ENCODE data around the gene C1orf105.

C1orf105 gene

DNA sequence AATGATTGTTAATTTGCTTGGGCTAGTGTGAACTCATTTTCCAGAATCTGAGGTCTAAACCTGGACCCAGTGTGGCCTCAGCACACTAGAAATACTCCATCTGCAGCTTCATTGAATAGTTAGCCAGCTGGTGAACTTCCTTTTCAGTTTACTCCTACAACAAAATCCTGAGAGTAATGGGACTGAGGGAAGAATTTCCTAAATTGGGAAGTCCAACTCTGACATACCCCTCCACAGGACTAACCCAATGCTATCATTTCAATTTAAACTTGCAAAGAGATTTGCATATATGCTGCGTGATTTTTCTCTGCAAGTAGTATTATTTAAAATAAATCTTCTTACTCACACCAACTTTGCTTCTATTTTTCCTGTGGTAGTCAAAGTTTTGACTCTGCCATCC lies 51.2 kb downstream of the C1orf105 start:
- Histone ChIP-seq H2AK5ac (ENCODE audit: low read length, severe bottlenecking) (no peak overlapping the region), H3K4ac (ENCODE audit: low read depth in 1 of 2, low read length in 2 of 2) (no peak overlapping the region), H3K18ac (ENCODE audit: low read depth in 1 of 2, low read length in 2 of 2) (no peak overlapping the region), H4K8ac (ENCODE audit: low read length) (no peak overlapping the region), H4K91ac (ENCODE audit: low read length) (no peak overlapping the region), H3K36me3 (ENCODE audit: control insufficient read depth in 1 of 2, insufficient read depth in 2 of 2, low read depth in 1 of 2, low read length in 2 of 2) (no peaks in the 10 kb centered on the region), H2BK120ac (ENCODE audit: low read depth, low read length) (no peak overlapping the region), H3K9ac (ENCODE audit: low read length) (no peak overlapping the region), H2BK12ac (ENCODE audit: low read length in 2 of 2) (no peak overlapping the region), H3K27ac (ENCODE audit: low read length, poor library complexity, severe bottlenecking) (no peak overlapping the region), H2BK5ac (ENCODE audit: low read depth, low read length, poor library complexity, severe bottlenecking) (no peak overlapping the region), H3K79me1 (replicated peaks; ENCODE audit: low read length, poor library complexity, severe bottlenecking) (no peaks in the 10 kb centered on the region), H3K4me2 (ENCODE audit: low read length, poor library complexity, severe bottlenecking) (no peak overlapping the region), H3K4me3 (ENCODE audit: insufficient read depth in 1 of 2, low read depth in 1 of 2, low read length in 2 of 2) (no peak overlapping the region), H3K23ac (ENCODE audit: low read length in 2 of 2) (no peak overlapping the region), H3K4me1 (ENCODE audit: control insufficient read depth, insufficient read depth, low read depth, low read length) (peaks cover 6% of the 10 kb centered on the region), H3K9me3 (ENCODE audit: control insufficient read depth, low read length) (no peaks in the 10 kb centered on the region), H2AFZ (ENCODE audit: low read depth, low read length) (no peak overlapping the region), H3K27me3 (ENCODE audit: control insufficient read depth in 1 of 2, insufficient read depth in 1 of 2, low read length in 2 of 2) (no peaks in the 10 kb centered on the region), H3K14ac (ENCODE audit: low read length in 2 of 2) (no peak overlapping the region), H2BK15ac (ENCODE audit: low read depth, poor library complexity, severe bottlenecking) (no peak overlapping the region)
- no peak for DNase-seq
- no CpG with 5 or more reads among the region's 1 CpG for WGBS

DNA sequence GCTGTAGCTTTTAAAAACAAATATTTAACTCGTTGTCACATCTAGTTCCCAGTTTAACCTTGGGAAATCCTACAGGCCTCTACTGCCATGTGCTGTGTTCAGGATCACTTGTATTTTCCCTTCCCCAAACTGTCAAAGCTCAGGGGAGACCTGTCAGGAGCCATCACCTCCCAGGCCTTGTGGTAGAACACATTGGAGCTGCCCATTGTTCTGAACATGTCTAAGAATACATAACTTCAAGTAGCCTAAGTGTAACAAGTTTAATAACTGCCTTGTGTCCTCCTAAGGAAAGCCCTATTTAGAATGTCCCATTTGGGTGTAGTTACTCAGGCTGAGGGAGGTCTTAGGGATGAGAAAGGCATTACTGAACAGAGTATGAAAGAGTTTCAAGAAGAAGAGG lies 52.0 kb downstream of the C1orf105 start:
- H3K79me1 ChIP-seq (replicated peaks; ENCODE audit: low read length, poor library complexity, severe bottlenecking), result no peaks in the 10 kb centered on the region
- no peak overlapping the region for H2AFZ ChIP-seq (ENCODE audit: low read depth, low read length)
- H3K36me3 ChIP-seq (ENCODE audit: control insufficient read depth in 1 of 2, insufficient read depth in 2 of 2, low read depth in 1 of 2, low read length in 2 of 2), result no peaks in the 10 kb centered on the region
- H3K27ac ChIP-seq (ENCODE audit: low read length, poor library complexity, severe bottlenecking), result no peak overlapping the region
- no peak overlapping the region for H3K4me3 ChIP-seq (ENCODE audit: insufficient read depth in 1 of 2, low read depth in 1 of 2, low read length in 2 of 2)
- no peak overlapping the region for H2BK5ac ChIP-seq (ENCODE audit: low read depth, low read length, poor library complexity, severe bottlenecking)
- H2BK12ac ChIP-seq (ENCODE audit: low read length in 2 of 2), result no peak overlapping the region
- no peak for DNase-seq
- no peak overlapping the region for H4K91ac ChIP-seq (ENCODE audit: low read length)
- no peak overlapping the region for H3K9ac ChIP-seq (ENCODE audit: low read length)
- no peak overlapping the region for H3K4ac ChIP-seq (ENCODE audit: low read depth in 1 of 2, low read length in 2 of 2)
- 83% methylated on average over 1 of the region's 1 CpG for WGBS
- no peak overlapping the region for H3K4me2 ChIP-seq (ENCODE audit: low read length, poor library complexity, severe bottlenecking)
- H3K9me3 ChIP-seq (ENCODE audit: control insufficient read depth, low read length), result no peaks in the 10 kb centered on the region
- no peak overlapping the region for H2BK120ac ChIP-seq (ENCODE audit: low read depth, low read length)
- no peak overlapping the region for H3K23ac ChIP-seq (ENCODE audit: low read length in 2 of 2)
- H4K8ac ChIP-seq (ENCODE audit: low read length), result no peak overlapping the region
- H3K27me3 ChIP-seq (ENCODE audit: control insufficient read depth in 1 of 2, insufficient read depth in 1 of 2, low read length in 2 of 2), result no peaks in the 10 kb centered on the region
- no peak overlapping the region for H3K14ac ChIP-seq (ENCODE audit: low read length in 2 of 2)
- peaks cover 3% of the 10 kb centered on the region for H3K4me1 ChIP-seq (ENCODE audit: control insufficient read depth, insufficient read depth, low read depth, low read length)
- H2BK15ac ChIP-seq (ENCODE audit: low read depth, poor library complexity, severe bottlenecking), result no peak overlapping the region
- no peak overlapping the region for H3K18ac ChIP-seq (ENCODE audit: low read depth in 1 of 2, low read length in 2 of 2)
- H2AK5ac ChIP-seq (ENCODE audit: low read length, severe bottlenecking), result no peak overlapping the region

DNA sequence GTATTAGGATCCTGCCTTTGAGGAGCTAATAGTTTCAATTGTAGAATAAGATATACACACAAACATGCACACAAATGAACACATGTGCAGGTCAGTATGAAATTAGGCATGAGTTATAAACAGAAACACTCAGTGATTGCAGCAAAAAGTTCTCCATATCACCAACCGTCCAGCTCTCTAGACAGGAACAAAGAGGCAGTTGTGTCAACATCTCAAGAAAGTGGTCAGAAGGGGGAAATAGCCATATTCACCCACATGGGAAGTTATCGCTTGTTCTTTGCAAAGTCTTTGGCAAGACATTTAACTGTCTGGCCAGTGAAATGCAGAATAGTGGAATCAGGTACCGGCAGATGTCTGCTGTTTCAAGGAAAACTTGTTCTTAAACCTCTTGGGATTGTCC lies 52.8 kb downstream of the C1orf105 start:
- Histone ChIP-seq H3K79me1 (replicated peaks; ENCODE audit: low read length, poor library complexity, severe bottlenecking) (no peaks in the 10 kb centered on the region), H3K9ac (ENCODE audit: low read length) (no peak overlapping the region), H3K27me3 (ENCODE audit: control insufficient read depth in 1 of 2, insufficient read depth in 1 of 2, low read length in 2 of 2) (no peaks in the 10 kb centered on the region), H2AK5ac (ENCODE audit: low read length, severe bottlenecking) (no peak overlapping the region), H4K8ac (ENCODE audit: low read length) (no peak overlapping the region), H3K27ac (ENCODE audit: low read length, poor library complexity, severe bottlenecking) (no peak overlapping the region), H3K4me2 (ENCODE audit: low read length, poor library complexity, severe bottlenecking) (no peak overlapping the region), H3K18ac (ENCODE audit: low read depth in 1 of 2, low read length in 2 of 2) (no peak overlapping the region), H3K9me3 (ENCODE audit: control insufficient read depth, low read length) (no peaks in the 10 kb centered on the region), H3K36me3 (ENCODE audit: control insufficient read depth in 1 of 2, insufficient read depth in 2 of 2, low read depth in 1 of 2, low read length in 2 of 2) (no peaks in the 10 kb centered on the region), H3K14ac (ENCODE audit: low read length in 2 of 2) (no peak overlapping the region), H2BK12ac (ENCODE audit: low read length in 2 of 2) (no peak overlapping the region), H2BK120ac (ENCODE audit: low read depth, low read length) (no peak overlapping the region), H3K4me3 (ENCODE audit: insufficient read depth in 1 of 2, low read depth in 1 of 2, low read length in 2 of 2) (no peak overlapping the region), H3K4me1 (ENCODE audit: control insufficient read depth, insufficient read depth, low read depth, low read length) (peaks cover 3% of the 10 kb centered on the region), H3K4ac (ENCODE audit: low read depth in 1 of 2, low read length in 2 of 2) (no peak overlapping the region), H2BK15ac (ENCODE audit: low read depth, poor library complexity, severe bottlenecking) (no peak overlapping the region), H3K23ac (ENCODE audit: low read length in 2 of 2) (no peak overlapping the region), H2BK5ac (ENCODE audit: low read depth, low read length, poor library complexity, severe bottlenecking) (no peak overlapping the region), H4K91ac (ENCODE audit: low read length) (no peak overlapping the region), H2AFZ (ENCODE audit: low read depth, low read length) (no peak overlapping the region)
- 83% methylated on average over 3 of the region's 3 CpGs for WGBS
- DNase-seq, result no peak

DNA sequence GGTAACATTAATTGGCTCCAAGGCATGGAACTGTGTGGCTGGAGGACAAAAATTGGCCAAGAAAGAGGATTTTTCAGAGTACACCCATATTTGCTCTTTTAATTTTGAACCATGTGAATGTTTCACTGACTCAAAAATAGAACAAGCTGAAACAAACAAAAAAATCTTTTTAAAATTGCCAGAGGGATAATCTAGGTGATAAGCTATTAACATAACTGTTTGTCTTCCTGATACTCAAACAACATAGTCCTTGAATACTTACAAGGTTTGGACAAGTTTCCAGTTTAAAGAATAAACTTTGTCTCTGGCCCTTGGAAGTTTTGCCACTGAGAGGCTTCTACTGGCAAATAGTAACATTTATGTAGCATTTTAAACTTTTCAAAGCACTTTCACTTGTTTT lies 53.4 kb downstream of the C1orf105 start:
- H3K9ac ChIP-seq (ENCODE audit: low read length), result no peak overlapping the region
- H3K36me3 ChIP-seq (ENCODE audit: control insufficient read depth in 1 of 2, insufficient read depth in 2 of 2, low read depth in 1 of 2, low read length in 2 of 2), result no peaks in the 10 kb centered on the region
- no peak overlapping the region for H3K4ac ChIP-seq (ENCODE audit: low read depth in 1 of 2, low read length in 2 of 2)
- no peak overlapping the region for H2BK15ac ChIP-seq (ENCODE audit: low read depth, poor library complexity, severe bottlenecking)
- H2BK5ac ChIP-seq (ENCODE audit: low read depth, low read length, poor library complexity, severe bottlenecking), result no peak overlapping the region
- no peak overlapping the region for H3K18ac ChIP-seq (ENCODE audit: low read depth in 1 of 2, low read length in 2 of 2)
- H3K4me2 ChIP-seq (ENCODE audit: low read length, poor library complexity, severe bottlenecking), result no peak overlapping the region
- H3K4me1 ChIP-seq (ENCODE audit: control insufficient read depth, insufficient read depth, low read depth, low read length), result peaks cover 3% of the 10 kb centered on the region
- H3K4me3 ChIP-seq (ENCODE audit: insufficient read depth in 1 of 2, low read depth in 1 of 2, low read length in 2 of 2), result no peak overlapping the region
- no peak overlapping the region for H3K23ac ChIP-seq (ENCODE audit: low read length in 2 of 2)
- H3K27ac ChIP-seq (ENCODE audit: low read length, poor library complexity, severe bottlenecking), result no peak overlapping the region
- H3K9me3 ChIP-seq (ENCODE audit: control insufficient read depth, low read length), result no peaks in the 10 kb centered on the region
- H4K8ac ChIP-seq (ENCODE audit: low read length), result no peak overlapping the region
- no peaks in the 10 kb centered on the region for H3K27me3 ChIP-seq (ENCODE audit: control insufficient read depth in 1 of 2, insufficient read depth in 1 of 2, low read length in 2 of 2)
- no peak overlapping the region for H3K14ac ChIP-seq (ENCODE audit: low read length in 2 of 2)
- no peaks in the 10 kb centered on the region for H3K79me1 ChIP-seq (replicated peaks; ENCODE audit: low read length, poor library complexity, severe bottlenecking)
- no peak overlapping the region for H2AK5ac ChIP-seq (ENCODE audit: low read length, severe bottlenecking)
- H2BK12ac ChIP-seq (ENCODE audit: low read length in 2 of 2), result no peak overlapping the region
- H4K91ac ChIP-seq (ENCODE audit: low read length), result no peak overlapping the region
- DNase-seq, result no peak
- H2BK120ac ChIP-seq (ENCODE audit: low read depth, low read length), result no peak overlapping the region
- no peak overlapping the region for H2AFZ ChIP-seq (ENCODE audit: low read depth, low read length)

Measured in mesenchymal stem cell (in vitro differentiated cells and primary cell).